Heart right ventricle (tissue), 16 donors: ENCODE results near the gene ZNF410. TPM values are rescaled to one million over a fixed set of nuclear protein-coding genes. Genes with fewer than 3 reads are reported as not detected.
A peak's percentile ranks its signal among the peaks of the same experiment; 100 is the strongest.

Experiments
- ATAC-seq, 8 donors: fragments of 200-7000 bp; cut with Tn5 transposase; one replicate each; pipeline ENCODE4 v1.9.1; 2020; ENCODE audit warnings: mild to moderate bottlenecking in 8 of 8, moderate library complexity in 8 of 8, moderate number of reproducible peaks in 1 of 8
- DNase-seq, 2 donors: peaks; one replicate each; pipeline ENCODE4 v3.0.0-alpha.2; 2020
- H3K27ac ChIP-seq, 10 donors: fragments of 200-600 bp; sonication (generic) in 2 of 10; one replicate each; pipeline versions ENCODE4 v1.5.0 to v1.8.0; 2020 to 2022; ENCODE audit warnings: mild to moderate bottlenecking in 3 of 10
- H3K27me3 ChIP-seq, 7 donors: fragments of 200-600 bp; one replicate each; pipeline ENCODE4 v1.8.0; 2021 to 2022; ENCODE audit warnings: mild to moderate bottlenecking in 2 of 7
- H3K36me3 ChIP-seq, 9 donors: fragments of 200-600 bp; sonication (generic) in 1 of 9; one replicate each; pipeline versions ENCODE4 v1.5.0 to v1.8.0; 2020 to 2022; ENCODE audit warnings: mild to moderate bottlenecking in 2 of 9
- H3K4me1 ChIP-seq, 9 donors: fragments of 200-600 bp; sonication (generic) in 1 of 9; one replicate each; pipeline versions ENCODE4 v1.5.0 to v1.8.0; 2020 to 2022; ENCODE audit warnings: mild to moderate bottlenecking in 4 of 9
- H3K4me3 ChIP-seq, 10 donors: fragments of 200-600 bp; sonication (generic) in 2 of 10; one replicate each; pipeline versions ENCODE4 v1.5.0 to v1.8.0; 2020 to 2022; ENCODE audit warnings: mild to moderate bottlenecking in 7 of 10, moderate library complexity in 2 of 10
- H3K9me3 ChIP-seq, 11 donors: fragments of 200-600 bp in 10 of 11; sonication (generic) in 2 of 11; one replicate each; pipeline versions ENCODE4 v1.5.0 to v1.8.0; 2013 to 2022; ENCODE audit warnings: mild to moderate bottlenecking in 2 of 11, control low read depth in 1 of 11, moderate library complexity in 1 of 11
- CTCF ChIP-seq, 9 donors: fragments of 200-600 bp; sonication (generic) in 2 of 9; IDR thresholded peaks; one replicate each; pipeline versions ENCODE4 v1.5.0 to v1.8.0; 2021 to 2022; ENCODE audit warnings: antibody characterized with exemption in 9 of 9, mild to moderate bottlenecking in 5 of 9, moderate library complexity in 1 of 9
- WGBS, 2 donors: extraction: QIAGEN DNeasy Blood & Tissue Kit; methylation state at CpG; one replicate each; pipeline ENCODE4 v1.1.7; 2013; ENCODE audit warnings: inconsistent platforms in 1 of 2; 5-methylcytosine and 5-hydroxymethylcytosine counted together
- intact Hi-C, 10 donors: fragments of 100-400 bp; cut with DNase I; formaldehyde crosslinking; loops; one replicate each; pipeline versions ENCODE4 v1.11.1 to v1.14.2; 2022
- polyA plus RNA-seq, 2 donors: library from polyadenylated mRNA; stranded (reverse); fragments of 200-250 nt; gene quantifications; one replicate each; pipeline ENCODE4 v1.2.3, GENCODE V29; 2013
- total RNA-seq, 10 donors: library from RNA; stranded (reverse); fragmentation: NEBNext Ultra II Directional in 3 of 10; extraction: Animal tissue kit (Norgen Biotek cat#: 25700) in 3 of 10; gene quantifications; one replicate each; pipeline versions ENCODE4 v1.2.1 to v1.2.4, GENCODE V29; 2021 to 2023
- donor health status: Arrhythmogenic right ventricular cardiomyopathy.
- donor health status: ischemic (EF 13 %, LVEDD 7.1; RV severe dilation, severe dysfunction).
- donor health status: healthy with polysubstance abuse.
- donor health status: DM: no; HTN: yes; CAD: no.
- donor health status: DM: no; HTN: no; CAD: no.
- donor health status: ischemic (EF 25% LVEDD 6.9; RV normal size, moderate dysfunction).
- donor health status: ischemic (EF 25% LVEDD 5.7; RV mildly dilated, moderate dysfunction).
- donor health status: healthy.
- donor health status: DM: yes; HTN: yes; CAD: no.
- donor health status: Ischemic cardiomyopathy.
- donor health status: ischemic (EF 35%, LVEDD 5.7; RV mildly dilated, moderate dysfunction).
- donor health status: nonischemic (EF 11% LVEDD 7.7; RV severe dilation, severe dysfunction).
- donor health status: DM: yes; HTN: yes; CAD: no.
- donor health status: PGD.
- donor health status: ischemic (EF 29% LVEDD 5.4; RV normal size, mild dysfunction).
- donor health status: nonischemic (EF 23%, LVEDD 6.1; RV moderate dilation, normal function).

Gene ZNF410
- total and polyA plus RNA-seq, 12 donors, result 15.3 to 24.6 (median 19.1) TPM

- Histone ChIP-seq H3K27ac (no peak overlapping the region), H3K36me3 (peaks cover 0 to 58% (median 22%) of the 10 kb centered on the region in 9 donors), H3K4me1 (no peaks in the 10 kb centered on the region), H3K9me3 (no peaks in the 10 kb centered on the region), H3K27me3 (no peaks in the 10 kb centered on the region), H3K4me3 (no peak overlapping the region)
- TF ChIP-seq CTCF (IDR thresholded peaks at IDR 0.05), result peak in 1 of 9 donors; percentile 6
- intact Hi-C loops, result no loop called here
- ATAC-seq (no peak), DNase-seq (no peak)
Observed at GRCh38 chr14:73859145-73859544, 27.5 kb upstream of the ZNF410 start.

- Histone ChIP-seq H3K9me3 (no peaks in the 10 kb centered on the region), H3K36me3 (peaks cover 0 to 71% (median 22%) of the 10 kb centered on the region in 9 donors), H3K4me3 (no peak overlapping the region), H3K27ac (no peak overlapping the region), H3K27me3 (no peaks in the 10 kb centered on the region), H3K4me1 (no peaks in the 10 kb centered on the region)
- 89 to 90% methylated on average over 5 of the region's 5 CpGs for whole genome bisulfite sequencing, 2 donors
- intact Hi-C loops, result no loop called here
- TF ChIP-seq CTCF (IDR thresholded peaks at IDR 0.05), result no peak
- ATAC-seq (no peak), DNase-seq (no peak)
Observed at GRCh38 chr14:73861073-73861472, 25.6 kb upstream of the ZNF410 start.

- no peak for TF ChIP-seq CTCF (IDR thresholded peaks at IDR 0.05)
- H3K4me1 ChIP-seq, result no peaks in the 10 kb centered on the region
- H3K9me3 ChIP-seq, result no peaks in the 10 kb centered on the region
- intact Hi-C loops, result no loop called here
- 94% methylated on average over 8 of the region's 8 CpGs for WGBS, 2 donors
- H3K27me3 ChIP-seq, result no peaks in the 10 kb centered on the region
- DNase-seq (no peak), ATAC-seq (no peak)
- H3K27ac ChIP-seq, result no peak overlapping the region
- no peak overlapping the region for H3K4me3 ChIP-seq
- H3K36me3 ChIP-seq, result peaks cover 0 to 84% (median 22%) of the 10 kb centered on the region in 9 donors
Observed at GRCh38 chr14:73862480-73862879, 24.2 kb upstream of the ZNF410 start.

- ATAC-seq, result no peak
- no peak overlapping the region for H3K4me3 ChIP-seq
- H3K36me3 ChIP-seq, result peaks cover 0 to 91% (median 22%) of the 10 kb centered on the region in 9 donors
- no peak for TF ChIP-seq CTCF (IDR thresholded peaks at IDR 0.05)
- no peak for DNase-seq
- WGBS, 2 donors, result 91 to 93% methylated on average over 2 of the region's 2 CpGs
- H3K27me3 ChIP-seq, result no peaks in the 10 kb centered on the region
- H3K9me3 ChIP-seq, result no peaks in the 10 kb centered on the region
- H3K4me1 ChIP-seq, result no peaks in the 10 kb centered on the region
- intact Hi-C loops, result no loop called here
- no peak overlapping the region for H3K27ac ChIP-seq
Observed at GRCh38 chr14:73863209-73863608, 23.4 kb upstream of the ZNF410 start.
